ENCODE data around the gene SPINDOC. TPM values are rescaled to one million over a fixed set of nuclear protein-coding genes. Genes with fewer than 3 reads are reported as not detected.
A peak's percentile ranks its signal among the peaks of the same experiment; 100 is the strongest.

SPINDOC gene
- total RNA-seq, 1 experiment from 2014 or later = 49.7 TPM

DNA sequence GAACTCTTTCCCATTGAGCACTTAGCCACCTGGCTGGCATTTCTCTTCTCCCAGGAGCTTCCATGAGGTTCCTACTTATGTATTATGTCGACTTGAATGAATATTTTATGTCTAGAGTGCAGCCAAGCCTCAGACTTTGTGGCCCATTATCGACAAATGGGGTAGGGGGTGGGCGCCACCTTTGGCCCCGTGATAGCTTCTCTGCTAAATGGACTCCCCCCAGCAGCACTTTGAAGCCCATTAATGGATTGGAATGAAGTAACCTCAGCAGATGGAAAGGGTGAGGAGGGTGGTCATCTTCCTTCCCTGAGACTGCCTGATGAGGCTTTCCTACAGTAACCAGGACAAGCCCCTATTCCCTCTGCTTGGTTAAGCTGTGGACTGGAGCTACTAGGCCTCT, 31.6 kb downstream of the SPINDOC start:
- Histone ChIP-seq H3K27me3 (ENCODE audit: insufficient read depth, low read depth) (no peaks in the 10 kb centered on the region), H3K27ac (peak overlapping the region; percentile 49), H3K4me1 (replicated peaks; ENCODE audit: insufficient read depth) (peaks cover 84% of the 10 kb centered on the region), H3K4me3 (no peak overlapping the region), H3F3A (ENCODE audit: insufficient read depth, low read depth) (peaks cover 61% of the 10 kb centered on the region), H3K36me3 (ENCODE audit: low read depth) (peaks cover 20% of the 10 kb centered on the region; the same call in 1 of the 2 replicates), H3K9me2 (ENCODE audit: insufficient read depth) (no peaks in the 10 kb centered on the region), H2AFZ (no peak overlapping the region), H4K20me1 (ENCODE audit: insufficient read depth) (peaks cover 75% of the 10 kb centered on the region), H3K79me2 (ENCODE audit: low read depth) (peaks cover 98% of the 10 kb centered on the region), H3K4me2 (peak overlapping the region; percentile 48), H3K9me3 (ENCODE audit: insufficient read depth, low read depth) (no peaks in the 10 kb centered on the region)
- intact Hi-C loops (cut with micrococcal nuclease; ENCODE audit: unreplicated experiment) = no loop called here
- BruUV-seq (replicated peaks) = no TSS peak
- DNase-seq = no peak
- ChIA-PET POLR2A (ENCODE audit: unreplicated experiment) (interaction anchor here (0.6 kb wide), 3 partner anchors 8 to 200 kb away, joined by 3 read pairs; no protein-coding TSS in a partner anchor), CTCF (interaction anchor here (1.0 kb wide), 1 partner anchor 22 kb away, joined by 4 read pairs; no protein-coding TSS in a partner anchor)
- TF ChIP-seq, protein P1, sequence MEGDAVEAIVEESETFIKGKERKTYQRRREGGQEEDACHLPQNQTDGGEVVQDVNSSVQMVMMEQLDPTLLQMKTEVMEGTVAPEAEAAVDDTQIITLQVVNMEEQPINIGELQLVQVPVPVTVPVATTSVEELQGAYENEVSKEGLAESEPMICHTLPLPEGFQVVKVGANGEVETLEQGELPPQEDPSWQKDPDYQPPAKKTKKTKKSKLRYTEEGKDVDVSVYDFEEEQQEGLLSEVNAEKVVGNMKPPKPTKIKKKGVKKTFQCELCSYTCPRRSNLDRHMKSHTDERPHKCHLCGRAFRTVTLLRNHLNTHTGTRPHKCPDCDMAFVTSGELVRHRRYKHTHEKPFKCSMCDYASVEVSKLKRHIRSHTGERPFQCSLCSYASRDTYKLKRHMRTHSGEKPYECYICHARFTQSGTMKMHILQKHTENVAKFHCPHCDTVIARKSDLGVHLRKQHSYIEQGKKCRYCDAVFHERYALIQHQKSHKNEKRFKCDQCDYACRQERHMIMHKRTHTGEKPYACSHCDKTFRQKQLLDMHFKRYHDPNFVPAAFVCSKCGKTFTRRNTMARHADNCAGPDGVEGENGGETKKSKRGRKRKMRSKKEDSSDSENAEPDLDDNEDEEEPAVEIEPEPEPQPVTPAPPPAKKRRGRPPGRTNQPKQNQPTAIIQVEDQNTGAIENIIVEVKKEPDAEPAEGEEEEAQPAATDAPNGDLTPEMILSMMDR (conservative IDR thresholded peaks at IDR 0.05) = no peak
- no peak for TF ChIP-seq EZH2 (IDR thresholded peaks at IDR 0.05; ENCODE audit: low read depth)

DNA sequence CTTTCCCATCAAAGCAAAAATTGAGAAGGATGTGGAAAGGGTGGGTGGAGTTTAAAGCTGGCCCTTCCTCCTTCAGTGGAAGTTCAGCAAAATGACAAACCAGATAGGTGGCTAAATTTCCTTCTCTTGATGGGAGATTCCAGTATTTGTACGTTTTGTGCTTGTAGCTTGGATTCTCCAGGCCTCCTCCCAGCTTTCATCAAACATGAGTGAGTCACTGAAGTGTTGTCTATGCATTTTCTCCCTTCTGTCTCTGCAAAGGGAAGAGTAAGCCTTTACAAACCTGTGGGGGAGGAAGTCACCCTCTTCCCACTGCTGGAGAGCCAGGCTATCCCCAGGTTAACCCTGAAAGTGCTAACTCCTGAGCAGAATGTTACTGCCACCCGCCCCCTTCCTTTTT, 32.0 kb downstream of the SPINDOC start:
- Histone ChIP-seq H3K4me2 (peak overlapping the region; percentile 48), H3K79me2 (ENCODE audit: low read depth) (peaks cover 98% of the 10 kb centered on the region), H3F3A (ENCODE audit: insufficient read depth, low read depth) (peaks cover 61% of the 10 kb centered on the region), H3K27ac (peak overlapping the region; percentile 49), H3K36me3 (ENCODE audit: low read depth) (peaks cover 20% of the 10 kb centered on the region; the same call in 1 of the 2 replicates), H3K9me3 (ENCODE audit: insufficient read depth, low read depth) (no peaks in the 10 kb centered on the region), H2AFZ (no peak overlapping the region), H3K9me2 (ENCODE audit: insufficient read depth) (no peaks in the 10 kb centered on the region), H4K20me1 (ENCODE audit: insufficient read depth) (peaks cover 73% of the 10 kb centered on the region), H3K27me3 (ENCODE audit: insufficient read depth, low read depth) (no peaks in the 10 kb centered on the region), H3K4me1 (replicated peaks; ENCODE audit: insufficient read depth) (peaks cover 84% of the 10 kb centered on the region), H3K4me3 (no peak overlapping the region)
- ChIA-PET POLR2A (ENCODE audit: unreplicated experiment) (interaction anchor here (0.6 kb wide), 2 partner anchors 8 to 200 kb away, joined by 3 read pairs; no protein-coding TSS in a partner anchor), CTCF (interaction anchor here (0.6 kb wide), 1 partner anchor 425 kb away, joined by 3 read pairs; no protein-coding TSS in a partner anchor)
- intact Hi-C loops (cut with micrococcal nuclease; ENCODE audit: unreplicated experiment) = no loop called here
- peak; percentile 27 to 81 for DNase-seq
- BruUV-seq (replicated peaks) = no TSS peak
- no peak for TF ChIP-seq EZH2 (IDR thresholded peaks at IDR 0.05; ENCODE audit: low read depth)
- TF ChIP-seq, protein P1 (conservative IDR thresholded peaks at IDR 0.05) = no peak

DNA sequence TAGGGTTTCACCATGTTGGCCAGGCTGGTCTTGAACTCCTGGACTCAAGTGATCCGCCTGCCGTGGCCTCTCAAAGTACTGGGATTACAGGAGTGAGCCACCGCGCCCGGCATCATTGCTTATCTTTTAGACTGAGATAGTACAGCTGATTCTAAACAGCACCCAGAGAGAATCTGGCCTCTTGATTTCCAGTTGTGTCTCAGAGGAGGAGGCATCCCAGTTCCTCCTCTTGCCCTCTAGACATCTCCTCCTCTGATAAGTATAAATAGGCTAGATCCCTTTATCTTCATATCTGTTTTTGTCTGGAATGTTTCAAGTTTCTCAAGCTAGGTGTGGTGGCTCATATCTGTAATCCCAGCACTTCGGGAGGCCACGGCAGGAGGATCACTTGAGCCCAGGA, 32.7 kb downstream of the SPINDOC start:
- POLR2A ChIA-PET (ENCODE audit: unreplicated experiment) = no interaction called here
- intact Hi-C loops (cut with micrococcal nuclease; ENCODE audit: unreplicated experiment) = no loop called here
- H3K27ac ChIP-seq = peak overlapping the region; percentile 49
- H3K27me3 ChIP-seq (ENCODE audit: insufficient read depth, low read depth) = no peaks in the 10 kb centered on the region
- CTCF ChIA-PET = interaction anchor here (0.7 kb wide), 1 partner anchor 374 kb away, joined by 3 read pairs; no protein-coding TSS in a partner anchor
- BruUV-seq (replicated peaks) = no TSS peak
- no peak overlapping the region for H2AFZ ChIP-seq
- H4K20me1 ChIP-seq (ENCODE audit: insufficient read depth) = peaks cover 73% of the 10 kb centered on the region
- peaks cover 78% of the 10 kb centered on the region for H3K4me1 ChIP-seq (replicated peaks; ENCODE audit: insufficient read depth)
- peaks cover 20% of the 10 kb centered on the region; the same call in 1 of the 2 replicates for H3K36me3 ChIP-seq (ENCODE audit: low read depth)
- H3K79me2 ChIP-seq (ENCODE audit: low read depth) = peaks cover 98% of the 10 kb centered on the region
- DNase-seq = no peak
- TF ChIP-seq, protein P1 (conservative IDR thresholded peaks at IDR 0.05) = no peak
- no peak for TF ChIP-seq EZH2 (IDR thresholded peaks at IDR 0.05; ENCODE audit: low read depth)
- no peaks in the 10 kb centered on the region for H3K9me3 ChIP-seq (ENCODE audit: insufficient read depth, low read depth)
- no peak overlapping the region for H3K4me3 ChIP-seq
- peaks cover 58% of the 10 kb centered on the region for H3F3A ChIP-seq (ENCODE audit: insufficient read depth, low read depth)
- H3K4me2 ChIP-seq = peak overlapping the region; percentile 48
- no peaks in the 10 kb centered on the region for H3K9me2 ChIP-seq (ENCODE audit: insufficient read depth)
